Astrocyte of the spinal cord (primary cell): ENCODE measurements around the gene NUFIP2.
"Not testable (repeated sequence)": the region's sequence is repeated elsewhere in the genome, so short reads cannot be mapped to it uniquely, and the experiment has no call there.

Source experiments
- DNase-seq: peaks from one replicate; pipeline ENCODE4 v3.0.0; 2011; ENCODE audit warnings: low read depth, low spot score
- H3K4me3 ChIP-seq: 2 replicates; pipeline ENCODE4 v1.5.1; 2011; ENCODE audit warnings: low read depth, mild to moderate bottlenecking, low read length, moderate library complexity
- CTCF ChIP-seq: IDR thresholded peaks from 2 replicates; pipeline ENCODE4 v1.5.1; 2012; ENCODE audit warnings: low read depth, mild to moderate bottlenecking, low read length, inconsistent platforms
- in situ Hi-C: cut with HindIII; loops from 2 replicates; pipeline ENCODE4 v1.10.0; 2017; ENCODE audit warnings: low sequenced_read_pairs

The NUFIP2 gene

GRCh38 chr17:29279397-29280070 is 14.4 kb downstream of the NUFIP2 start:
- H3K4me3 ChIP-seq: no peak overlapping the region
- no peak for DNase-seq
- in situ Hi-C loops: no loop called here
- no peak for TF ChIP-seq CTCF

GRCh38 chr17:29278692-29279091 is 15.3 kb downstream of the NUFIP2 start:
- no peak for TF ChIP-seq CTCF
- in situ Hi-C loops: no loop called here
- DNase-seq: no peak
- no peak overlapping the region for H3K4me3 ChIP-seq

GRCh38 chr17:29273924-29274323 is 20.0 kb downstream of the NUFIP2 start:
- no peak overlapping the region for H3K4me3 ChIP-seq
- no peak for DNase-seq
- in situ Hi-C loops: no loop called here
- no peak for TF ChIP-seq CTCF

- DNase-seq, H3K4me3 ChIP-seq, in situ Hi-C loops: not testable (repeated sequence)
Observed at GRCh38 chr17:29271980-29272379, 22.0 kb downstream of the NUFIP2 start.

GRCh38 chr17:29263916-29264315 is 30.0 kb downstream of the NUFIP2 start:
- no peak for DNase-seq
- no peak for TF ChIP-seq CTCF
- no peak overlapping the region for H3K4me3 ChIP-seq
- in situ Hi-C loops: no loop called here

GRCh38 chr17:29257756-29258155 is 36.2 kb downstream of the NUFIP2 start:
- no peak for TF ChIP-seq CTCF
- no peak overlapping the region for H3K4me3 ChIP-seq
- in situ Hi-C loops: no loop called here
- no peak for DNase-seq

GRCh38 chr17:29256735-29257466 is 37.0 kb downstream of the NUFIP2 start:
- H3K4me3 ChIP-seq: no peak overlapping the region
- peak; percentile 54 for DNase-seq
- in situ Hi-C loops: no loop called here
- no peak for TF ChIP-seq CTCF
